Smooth muscle cell (in vitro differentiated cells): ENCODE data around the gene TMEM61. TPM values are rescaled to one million over a fixed set of nuclear protein-coding genes. Genes with fewer than 3 reads are reported as not detected.

Source experiments
- DNase-seq: peaks from one replicate; lab custom pipeline; 2025; ENCODE audit not compliant: unreplicated experiment; lab: John Stamatoyannopoulos, UW
- H2AFZ ChIP-seq: fragments of 200-600 bp; sonication (generic); 2 replicates; pipeline ENCODE4 v1.6.0; 2016; ENCODE audit warnings: antibody characterized with exemption, low read depth, mild to moderate bottlenecking
- H3F3A ChIP-seq: fragments of 200-600 bp; sonication (generic); 2 replicates; pipeline ENCODE4 v1.6.0; 2017; ENCODE audit warnings: antibody characterized with exemption, low read depth
- H3K27ac ChIP-seq: fragments of 200-600 bp; sonication (generic); 2 replicates; pipeline ENCODE4 v1.5.1; 2016; ENCODE audit warnings: low read depth, mild to moderate bottlenecking
- H3K27me3 ChIP-seq: fragments of 200-600 bp; sonication (generic); 2 replicates; pipeline ENCODE4 v1.6.1; 2016; ENCODE audit warnings: low read depth, mild to moderate bottlenecking
- H3K36me3 ChIP-seq: fragments of 200-600 bp; sonication (generic); 2 replicates; pipeline ENCODE4 v1.5.1; 2016; ENCODE audit warnings: low read depth
- H3K4me1 ChIP-seq: fragments of 200-600 bp; sonication (generic); 2 replicates; pipeline ENCODE4 v1.5.1; 2016; ENCODE audit warnings: low read depth
- H3K4me2 ChIP-seq: fragments of 200-600 bp; sonication (generic); 2 replicates; pipeline ENCODE4 v1.6.0; 2016; ENCODE audit warnings: mild to moderate bottlenecking
- H3K4me3 ChIP-seq: fragments of 200-600 bp; sonication (generic); 2 replicates; pipeline ENCODE4 v1.5.1; 2016; ENCODE audit warnings: mild to moderate bottlenecking
- H3K79me2 ChIP-seq: fragments of 200-600 bp; sonication (generic); 2 replicates; pipeline ENCODE4 v1.6.0; 2016; ENCODE audit warnings: low read depth, mild to moderate bottlenecking
- H3K9ac ChIP-seq: fragments of 200-600 bp; sonication (generic); 2 replicates; pipeline ENCODE4 v1.6.0; 2016; ENCODE audit warnings: low read depth
- H3K9me3 ChIP-seq: fragments of 200-600 bp; sonication (generic); replicated peaks from 2 replicates; pipeline ENCODE4 v1.5.1; 2016; ENCODE audit warnings: low read depth
- H4K20me1 ChIP-seq: fragments of 200-600 bp; sonication (generic); 2 replicates; pipeline ENCODE4 v1.6.0; 2016; ENCODE audit warnings: low read depth
- CTCF ChIP-seq: fragments of 200-600 bp; sonication (generic); IDR thresholded peaks from 2 replicates; pipeline ENCODE4 v1.5.1; 2017; ENCODE audit warnings: borderline replicate concordance, mild to moderate bottlenecking, antibody characterized with exemption; ENCODE audit not compliant: insufficient read depth, poor library complexity, severe bottlenecking
- WGBS: methylation state at CpG from one replicate; pipeline ENCODE4 v1.1.7; 2016; ENCODE audit warnings: low lambda C conversion rate; 5-methylcytosine and 5-hydroxymethylcytosine counted together
- polyA plus RNA-seq: library from polyadenylated mRNA; unstranded; fragments of >200 nt; fragmentation: Nextera tagmentation; extraction: Ambion mirVana; gene quantifications from 2 replicates; pipeline ENCODE4 v1.2.1, GENCODE V29; 2016
- total RNA-seq: library from RNA; depleted of rRNA; stranded (reverse); fragments of >200 nt; gene quantifications from 2 replicates; pipeline ENCODE4 v1.2.3, GENCODE V29; 2014

Gene TMEM61
- total and polyA plus RNA-seq, 2 experiments from 2014 or later, result 0.13 to 0.86 TPM

DNA sequence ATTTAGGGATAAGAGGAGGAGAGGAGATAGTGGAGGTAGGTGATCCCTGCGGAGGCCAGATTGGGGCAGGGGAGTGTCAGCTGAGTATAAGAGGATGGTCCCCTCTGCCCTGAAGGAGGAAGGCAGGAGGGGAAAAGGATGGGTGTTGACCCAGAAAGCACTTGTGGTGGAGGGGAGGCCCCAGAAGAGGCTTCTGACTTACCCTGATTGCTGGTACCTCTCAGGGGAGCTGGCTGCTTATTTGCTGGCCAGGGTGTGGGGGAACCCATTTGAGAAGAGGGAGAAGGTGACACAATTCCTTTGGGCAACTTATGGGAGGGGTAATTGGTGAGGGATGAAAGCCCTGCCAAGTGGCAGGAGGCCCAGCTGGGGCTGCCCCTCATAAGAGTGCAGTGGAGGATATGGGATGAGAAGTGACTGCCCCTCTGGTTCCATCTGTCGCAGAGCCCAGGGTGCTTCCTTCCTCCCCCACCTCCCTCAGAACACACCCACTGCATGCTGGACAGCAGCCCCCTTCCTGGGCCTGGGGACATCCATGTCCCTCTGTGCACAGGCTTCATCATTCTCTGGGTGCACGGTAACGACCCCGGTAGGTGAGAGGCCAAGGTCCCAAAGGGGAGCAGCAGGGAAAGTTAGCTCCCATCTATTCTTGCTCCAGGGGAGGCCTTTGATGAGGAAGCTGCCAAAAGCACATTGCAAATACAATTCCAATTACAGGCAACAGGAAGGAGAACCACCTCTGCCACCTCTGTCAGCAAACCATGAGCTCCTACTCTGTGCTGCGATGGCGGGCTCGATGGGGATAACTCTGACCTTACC lies 57.5 kb downstream of the TMEM61 start:
- H2AFZ ChIP-seq, result no peak overlapping the region
- no peaks in the 10 kb centered on the region for H3F3A ChIP-seq
- H3K79me2 ChIP-seq, result no peaks in the 10 kb centered on the region
- H3K4me1 ChIP-seq, result peaks cover 11% of the 10 kb centered on the region
- peaks cover 74% of the 10 kb centered on the region for H3K27me3 ChIP-seq
- H3K36me3 ChIP-seq, result no peaks in the 10 kb centered on the region
- H3K4me2 ChIP-seq, result no peak overlapping the region
- H3K9me3 ChIP-seq, result no peaks in the 10 kb centered on the region
- H3K27ac ChIP-seq, result no peak overlapping the region
- 94% methylated on average over 8 of the region's 8 CpGs for WGBS
- TF ChIP-seq CTCF, result no peak
- no peak overlapping the region for H3K4me3 ChIP-seq
- no peak overlapping the region for H3K9ac ChIP-seq
- no peaks in the 10 kb centered on the region for H4K20me1 ChIP-seq
- no peak for DNase-seq

GRCh38 chr1:55038552-55038838 lies 58.1 kb downstream of the TMEM61 start:
- Histone ChIP-seq H3K4me1 (peaks cover 11% of the 10 kb centered on the region), H3K27ac (no peak overlapping the region), H2AFZ (no peak overlapping the region), H3K9me3 (no peaks in the 10 kb centered on the region), H3K4me2 (no peak overlapping the region), H4K20me1 (no peaks in the 10 kb centered on the region), H3K4me3 (no peak overlapping the region), H3K36me3 (no peaks in the 10 kb centered on the region), H3F3A (no peaks in the 10 kb centered on the region), H3K27me3 (peaks cover 75% of the 10 kb centered on the region), H3K79me2 (no peaks in the 10 kb centered on the region), H3K9ac (no peak overlapping the region)
- no peak for DNase-seq
- 91% methylated on average over 3 of the region's 3 CpGs for WGBS
- TF ChIP-seq CTCF, result no peak

GRCh38 chr1:55038974-55039341 lies 58.5 kb downstream of the TMEM61 start:
- Histone ChIP-seq H2AFZ (no peak overlapping the region), H3K27ac (no peak overlapping the region), H3K27me3 (peaks cover 75% of the 10 kb centered on the region), H4K20me1 (no peaks in the 10 kb centered on the region), H3K9ac (no peak overlapping the region), H3K4me3 (peak overlapping the region; percentile 46), H3K4me1 (peaks cover 11% of the 10 kb centered on the region), H3K9me3 (no peaks in the 10 kb centered on the region), H3K79me2 (no peaks in the 10 kb centered on the region), H3K4me2 (peak overlapping the region; percentile 85), H3K36me3 (no peaks in the 10 kb centered on the region), H3F3A (no peaks in the 10 kb centered on the region)
- 37% methylated on average over 9 of the region's 9 CpGs for WGBS
- no peak for TF ChIP-seq CTCF
- DNase-seq, result no peak

GRCh38 chr1:55039342-55040082 lies 59.1 kb downstream of the TMEM61 start, which contains the start of gene PCSK9:
Gene PCSK9 (plus strand): TSS chr1:55039548. CDS start chr1:55039838, 290 bp downstream.
- no peaks in the 10 kb centered on the region for H3K79me2 ChIP-seq
- no peak within 1 kb of the TSS for H2AFZ ChIP-seq
- H3K27me3 ChIP-seq, result peaks cover 75% of the 10 kb centered on the region
- DNase-seq, result no peak
- no peak for TF ChIP-seq CTCF
- H3K36me3 ChIP-seq, result no peaks in the 10 kb centered on the region
- H3F3A ChIP-seq, result no peaks in the 10 kb centered on the region
- H3K4me3 ChIP-seq, result peak within 1 kb of the TSS; percentile 46
- H3K4me1 ChIP-seq, result peaks cover 11% of the 10 kb centered on the region
- no peak within 1 kb of the TSS for H3K27ac ChIP-seq
- H4K20me1 ChIP-seq, result no peaks in the 10 kb centered on the region
- H3K9ac ChIP-seq, result no peak within 1 kb of the TSS
- H3K9me3 ChIP-seq, result no peaks in the 10 kb centered on the region
- peak within 1 kb of the TSS; percentile 85 for H3K4me2 ChIP-seq
- WGBS, result under 1% methylated on average over 64 of the region's 67 CpGs
